Right lobe of liver (tissue), 6 donors: ENCODE data around the gene LCA5L. TPM values are rescaled to one million over a fixed set of nuclear protein-coding genes. Genes with fewer than 3 reads are reported as not detected.

Experiments
- ATAC-seq, 4 donors: fragments of 200-7000 bp; cut with Tn5 transposase; one replicate each; pipeline ENCODE4 v1.9.1; 2020; ENCODE audit warnings: mild to moderate bottlenecking in 4 of 4, moderate library complexity in 4 of 4
- DNase-seq, 3 donors: peaks; one replicate each; pipeline ENCODE4 v3.0.0-alpha.2; 2020
- H3K27ac ChIP-seq, 3 donors: fragments of 200-600 bp; one replicate each; pipeline ENCODE4 v1.8.0; 2022
- H3K27me3 ChIP-seq, 2 donors: fragments of 200-600 bp; one replicate each; pipeline ENCODE4 v1.8.0; 2022
- H3K36me3 ChIP-seq, 4 donors: fragments of 200-600 bp; sonication (generic) in 1 of 4; one replicate each; pipeline versions ENCODE4 v1.5.1 to v1.8.0; 2017 to 2022; ENCODE audit warnings: control low read depth in 1 of 4
- H3K4me1 ChIP-seq, 4 donors: fragments of 200-600 bp; sonication (generic) in 1 of 4; one replicate each; pipeline versions ENCODE4 v1.5.1 to v1.8.0; 2017 to 2022; ENCODE audit warnings: control low read depth in 1 of 4
- H3K4me3 ChIP-seq, 3 donors: fragments of 200-600 bp; one replicate each; pipeline ENCODE4 v1.8.0; 2022
- H3K9me3 ChIP-seq, 4 donors: fragments of 200-600 bp; sonication (generic) in 1 of 4; one replicate each; pipeline versions ENCODE4 v1.5.1 to v1.8.0; 2017 to 2022; ENCODE audit warnings: control low read depth in 1 of 4
- POLR2A ChIP-seq: fragments of 450-650 bp; IDR thresholded peaks from one replicate; pipeline ENCODE4 v1.6.1; 2017; ENCODE audit warnings: antibody characterized with exemption, mild to moderate bottlenecking
- WGBS: methylation state at CpG from one replicate; pipeline ENCODE4 v1.1.6; 2018; ENCODE audit warnings: low coverage, low lambda C conversion rate; ENCODE audit not compliant: insufficient coverage; ENCODE audit errors: missing lambda C conversion rate; 5-methylcytosine and 5-hydroxymethylcytosine counted together
- intact Hi-C, 2 donors: fragments of 100-400 bp; cut with DNase I; formaldehyde crosslinking; loops; one replicate each; pipeline versions ENCODE4 v1.11.2 to v1.14.1; 2022
- total RNA-seq, 6 experiments: library from RNA; depleted of rRNA in 2 of 6; stranded (reverse); fragments of >200 nt in 2 of 6; fragmentation: NEBNext Ultra II Directional in 3 of 6; extraction: Animal tissue kit (Norgen Biotek cat#: 25700) in 3 of 6; gene quantifications; one replicate each; pipeline versions ENCODE4 v1.1.0 to v1.2.4, GENCODE V29; 2016 to 2023
- TF ChIP-seq, protein P1 (sequence below), 4 donors: fragments of 200-600 bp in 3 of 4; fragments of 450-650 bp in 1 of 4; IDR thresholded peaks; one replicate each; pipeline versions ENCODE4 v1.5.1 to v1.8.0; 2016 to 2022; ENCODE audit warnings: antibody characterized with exemption in 4 of 4, mild to moderate bottlenecking in 2 of 4
- donor health status: DM: no; HTN: yes; CAD: no.
- donor health status: DM: no; HTN: no; CAD: no.
- donor health status: DM: no; HTN: no; CAD: no.
- donor health status: DM: no; HTN: yes; CAD: no.
- donor health status: DM: no; HTN: yes; CAD: no.

The LCA5L gene
- total RNA-seq, 6 experiments from 2014 or later: 0.54 to 2.8 (median 1.1) TPM

DNA sequence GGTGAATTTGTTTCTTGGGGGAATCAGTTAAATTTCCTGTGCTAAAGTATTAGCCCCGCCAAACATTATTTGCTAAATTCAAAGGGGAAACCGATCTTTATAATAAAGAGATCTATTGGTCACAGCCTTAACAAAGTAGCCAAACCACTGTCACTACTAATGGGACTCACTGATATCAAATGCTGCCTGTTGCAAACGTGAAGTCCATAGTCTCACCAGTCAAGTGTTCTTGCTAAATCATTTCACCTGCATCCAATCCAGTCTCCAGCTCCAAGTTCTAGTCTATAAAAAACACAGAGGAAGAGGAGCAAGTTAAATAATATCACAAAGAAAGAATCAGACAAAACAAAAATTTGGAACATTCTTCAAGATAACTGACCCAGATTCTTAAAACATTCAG, 36.3 kb upstream of the LCA5L start:
- Histone ChIP-seq H3K9me3 (no peaks in the 10 kb centered on the region), H3K4me1 (no peaks in the 10 kb centered on the region), H3K27me3 (no peaks in the 10 kb centered on the region), H3K4me3 (no peak overlapping the region), H3K36me3 (no peaks in the 10 kb centered on the region), H3K27ac (no peak overlapping the region)
- ATAC-seq: no peak
- DNase-seq: no peak
- intact Hi-C loops: no loop called here
- TF ChIP-seq POLR2A: no peak
- TF ChIP-seq, protein P1, sequence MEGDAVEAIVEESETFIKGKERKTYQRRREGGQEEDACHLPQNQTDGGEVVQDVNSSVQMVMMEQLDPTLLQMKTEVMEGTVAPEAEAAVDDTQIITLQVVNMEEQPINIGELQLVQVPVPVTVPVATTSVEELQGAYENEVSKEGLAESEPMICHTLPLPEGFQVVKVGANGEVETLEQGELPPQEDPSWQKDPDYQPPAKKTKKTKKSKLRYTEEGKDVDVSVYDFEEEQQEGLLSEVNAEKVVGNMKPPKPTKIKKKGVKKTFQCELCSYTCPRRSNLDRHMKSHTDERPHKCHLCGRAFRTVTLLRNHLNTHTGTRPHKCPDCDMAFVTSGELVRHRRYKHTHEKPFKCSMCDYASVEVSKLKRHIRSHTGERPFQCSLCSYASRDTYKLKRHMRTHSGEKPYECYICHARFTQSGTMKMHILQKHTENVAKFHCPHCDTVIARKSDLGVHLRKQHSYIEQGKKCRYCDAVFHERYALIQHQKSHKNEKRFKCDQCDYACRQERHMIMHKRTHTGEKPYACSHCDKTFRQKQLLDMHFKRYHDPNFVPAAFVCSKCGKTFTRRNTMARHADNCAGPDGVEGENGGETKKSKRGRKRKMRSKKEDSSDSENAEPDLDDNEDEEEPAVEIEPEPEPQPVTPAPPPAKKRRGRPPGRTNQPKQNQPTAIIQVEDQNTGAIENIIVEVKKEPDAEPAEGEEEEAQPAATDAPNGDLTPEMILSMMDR (IDR thresholded peaks at IDR 0.05): no peak
- 85% methylated on average over 3 of the region's 3 CpGs for WGBS

DNA sequence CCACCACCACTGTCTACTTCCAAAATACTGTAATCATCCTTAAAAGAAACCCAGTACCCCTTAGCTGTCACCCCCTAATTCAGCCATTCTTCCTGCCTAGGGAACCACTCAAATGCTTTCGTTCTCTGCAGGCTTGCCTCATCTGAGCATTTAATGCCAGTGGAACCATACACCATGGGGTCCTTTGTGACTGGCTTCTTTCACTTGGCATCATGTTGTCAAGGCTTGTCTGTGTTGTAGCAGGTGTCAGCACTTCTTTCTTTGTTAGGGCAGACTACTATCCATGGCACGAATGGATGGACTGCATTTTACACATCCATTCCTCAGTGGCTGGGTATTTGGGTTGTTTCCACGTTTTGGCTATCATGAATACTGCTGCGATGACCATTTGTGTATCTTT, 34.7 kb upstream of the LCA5L start:
- ATAC-seq (no peak), DNase-seq (no peak)
- no peaks in the 10 kb centered on the region for H3K4me1 ChIP-seq
- no peak overlapping the region for H3K27ac ChIP-seq
- TF ChIP-seq, protein P1 (IDR thresholded peaks at IDR 0.05): no peak
- TF ChIP-seq POLR2A: no peak
- no peaks in the 10 kb centered on the region for H3K9me3 ChIP-seq
- no peak overlapping the region for H3K4me3 ChIP-seq
- no peaks in the 10 kb centered on the region for H3K27me3 ChIP-seq
- no peaks in the 10 kb centered on the region for H3K36me3 ChIP-seq
- intact Hi-C loops: no loop called here
- 89% methylated on average over 3 of the region's 4 CpGs for WGBS

DNA sequence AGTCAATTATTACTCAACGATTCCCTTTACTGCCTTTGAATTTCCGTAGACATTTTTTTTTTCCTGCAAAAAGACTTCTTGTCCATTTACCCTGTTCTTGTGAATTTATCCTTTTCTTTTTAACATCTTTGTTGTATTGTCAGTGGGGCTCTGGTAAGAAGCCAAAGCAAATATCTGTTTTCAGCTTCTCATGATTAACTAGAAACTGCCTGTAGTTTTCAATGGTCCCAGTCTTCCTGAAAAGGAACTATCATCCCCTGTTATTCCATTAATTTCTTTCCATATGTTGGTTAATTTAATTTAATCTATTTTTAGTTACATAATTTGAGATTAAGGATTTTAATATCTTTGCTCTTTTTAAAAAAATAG, 34.2 kb upstream of the LCA5L start:
- 23% methylated on average over 2 of the region's 2 CpGs for WGBS
- Histone ChIP-seq H3K9me3 (no peaks in the 10 kb centered on the region), H3K4me1 (no peaks in the 10 kb centered on the region), H3K36me3 (no peaks in the 10 kb centered on the region), H3K4me3 (no peak overlapping the region), H3K27ac (no peak overlapping the region), H3K27me3 (no peaks in the 10 kb centered on the region)
- DNase-seq (no peak), ATAC-seq (no peak)
- TF ChIP-seq, protein P1 (IDR thresholded peaks at IDR 0.05): no peak
- no peak for TF ChIP-seq POLR2A
- intact Hi-C loops: no loop called here

DNA sequence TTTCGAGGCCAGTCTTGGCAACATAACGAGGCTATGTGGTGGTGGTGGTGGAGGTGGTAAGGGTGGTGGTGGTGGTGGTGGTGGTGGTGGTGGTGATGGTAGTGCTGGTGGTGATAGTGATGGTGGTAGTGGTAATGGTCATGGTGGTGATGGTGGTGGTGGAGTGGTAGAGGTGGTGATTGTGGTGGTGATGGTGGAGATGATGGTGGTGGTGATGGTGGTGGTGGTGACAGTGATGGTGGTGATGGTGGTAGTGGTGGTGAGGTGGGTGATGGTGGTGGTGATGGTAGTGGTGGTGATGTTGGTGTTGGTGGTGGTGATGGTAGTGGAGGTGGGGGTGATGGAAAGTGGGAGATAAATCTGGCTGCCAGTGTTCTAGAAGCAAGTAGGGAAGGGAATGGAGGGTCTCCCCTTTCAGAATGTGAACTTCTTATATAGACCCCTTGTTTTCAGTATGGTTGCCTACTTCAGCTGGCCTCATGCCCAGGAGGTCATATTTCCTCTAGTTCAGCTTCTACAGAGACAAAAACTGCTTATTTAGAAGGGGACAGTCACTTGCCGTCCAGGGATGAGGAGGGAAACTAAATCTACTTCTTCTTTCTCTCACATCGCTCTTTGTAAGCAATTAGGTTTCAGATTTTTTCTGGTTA, 33.7 kb upstream of the LCA5L start:
- 65% methylated on average over 4 of the region's 4 CpGs for WGBS
- Histone ChIP-seq H3K27ac (no peak overlapping the region), H3K9me3 (no peaks in the 10 kb centered on the region), H3K36me3 (no peaks in the 10 kb centered on the region), H3K4me1 (no peaks in the 10 kb centered on the region), H3K27me3 (no peaks in the 10 kb centered on the region), H3K4me3 (no peak overlapping the region)
- DNase-seq: no peak
- no peak for TF ChIP-seq POLR2A
- TF ChIP-seq, protein P1 (IDR thresholded peaks at IDR 0.05): no peak
- ATAC-seq: no peak
- intact Hi-C loops: no loop called here

DNA sequence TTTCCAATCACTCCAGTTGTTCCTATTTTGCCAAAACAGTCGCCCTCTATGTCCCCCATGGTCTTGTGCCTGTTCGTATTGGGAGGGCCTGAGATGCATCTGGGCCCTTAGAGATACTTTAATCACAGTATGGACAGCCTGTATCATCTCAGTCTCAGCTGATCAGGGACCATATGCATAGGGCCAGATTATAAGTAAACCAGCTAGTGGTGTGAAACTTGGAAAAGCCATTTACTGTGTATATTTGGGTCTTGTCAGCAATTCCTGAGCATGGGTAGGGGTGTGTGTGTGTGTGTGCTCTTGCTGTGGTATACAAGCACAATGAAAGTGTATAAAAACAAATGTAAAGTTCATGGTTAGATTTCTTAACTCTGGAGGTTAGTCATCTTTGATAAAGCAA, 29.0 kb upstream of the LCA5L start:
- Histone ChIP-seq H3K27me3 (no peaks in the 10 kb centered on the region), H3K9me3 (no peaks in the 10 kb centered on the region), H3K36me3 (no peaks in the 10 kb centered on the region), H3K27ac (no peak overlapping the region), H3K4me1 (no peaks in the 10 kb centered on the region), H3K4me3 (no peak overlapping the region)
- intact Hi-C loops: no loop called here
- WGBS: 92% methylated on average over 2 of the region's 2 CpGs
- DNase-seq: no peak
- ATAC-seq: no peak
- TF ChIP-seq, protein P1 (IDR thresholded peaks at IDR 0.05): no peak
- TF ChIP-seq POLR2A: no peak
